VCaP (cell line): ENCODE results near the gene URI1.

Source experiments
- H3K27ac ChIP-seq: fragments of 450-650 bp; 2 replicates; pipeline ENCODE4 v1.5.1; 2017
- CTCF ChIP-seq: fragments of 450-650 bp; conservative IDR thresholded peaks from 2 replicates; pipeline ENCODE4 v1.5.1; 2017; ENCODE audit warnings: mild to moderate bottlenecking, moderate library complexity

URI1 gene

GRCh38 chr19:30062065-30062906 lies 120.2 kb downstream of the URI1 start:
- peak overlapping the region; percentile 31; the same call in 1 of the 2 replicates for H3K27ac ChIP-seq
- TF ChIP-seq CTCF, result no peak

GRCh38 chr19:30062907-30063649 lies 121.0 kb downstream of the URI1 start:
- no peak overlapping the region for H3K27ac ChIP-seq
- TF ChIP-seq CTCF, result no peak

GRCh38 chr19:30063650-30064347 lies 121.8 kb downstream of the URI1 start:
- no peak for TF ChIP-seq CTCF
- H3K27ac ChIP-seq, result no peak overlapping the region

GRCh38 chr19:30064348-30064699 lies 122.3 kb downstream of the URI1 start:
- H3K27ac ChIP-seq, result no peak overlapping the region
- TF ChIP-seq CTCF, result no peak

GRCh38 chr19:30064771-30065494 lies 122.9 kb downstream of the URI1 start:
- no peak for TF ChIP-seq CTCF
- H3K27ac ChIP-seq, result no peak overlapping the region

- no peak for TF ChIP-seq CTCF
- H3K27ac ChIP-seq, result no peak overlapping the region
These were observed 123.9 kb downstream of the URI1 start for GRCh38 chr19:30065680-30066606.
